HepG2 (cell line): ENCODE data around the gene TTBK1. TPM values are rescaled to one million over a fixed set of nuclear protein-coding genes. Genes with fewer than 3 reads are reported as not detected.
A peak's percentile ranks its signal among the peaks of the same experiment; 100 is the strongest.

ENCODE experiments used
- ATRX ChIP-seq: sonication (generic); formaldehyde crosslinking; IDR thresholded peaks from 2 replicates; pipeline ENCODE4 v1.4.0; 2020; ENCODE audit warnings: missing genetic modification reagents, borderline replicate concordance
- CREM ChIP-seq, 2 experiments: sonication (generic) in 1 of 2; formaldehyde crosslinking in 1 of 2; IDR thresholded peaks; 2 replicates each; pipeline versions ENCODE4 v1.4.0 to v1.6.1; 2016 to 2020; ENCODE audit warnings: antibody characterized with exemption in 1 of 2, mild to moderate bottlenecking in 1 of 2, missing genetic modification reagents in 1 of 2
- HNF4G ChIP-seq, 2 experiments: sonication (generic) in 1 of 2; formaldehyde crosslinking in 1 of 2; IDR thresholded peaks; 2 replicates each; pipeline versions ENCODE4 v1.4.0 to v1.6.1; 2011 to 2020; ENCODE audit warnings: borderline replicate concordance in 2 of 2, low read depth in 2 of 2, mild to moderate bottlenecking in 2 of 2, low read length in 1 of 2, missing genetic modification reagents in 1 of 2, moderate library complexity in 1 of 2
- IKZF4 ChIP-seq: sonication (generic); formaldehyde crosslinking; IDR thresholded peaks from 2 replicates; pipeline ENCODE4 v1.5.1; 2020; ENCODE audit warnings: borderline replicate concordance, mild to moderate bottlenecking, low read depth, missing genetic modification reagents; ENCODE audit errors: not compliant biosample characterization
- KDM6A ChIP-seq: IDR thresholded peaks from 2 replicates; pipeline ENCODE4 v1.6.1; 2016; ENCODE audit warnings: low read depth
- MBD4 ChIP-seq: IDR thresholded peaks from 2 replicates; pipeline ENCODE4 v1.6.1; 2012; ENCODE audit warnings: low read length, inconsistent platforms, borderline replicate concordance
- NR3C1 ChIP-seq: sonication (generic); formaldehyde crosslinking; IDR thresholded peaks from 2 replicates; pipeline ENCODE4 v1.4.0; 2020; ENCODE audit warnings: missing genetic modification reagents
- PAWR ChIP-seq: sonication (generic); formaldehyde crosslinking; IDR thresholded peaks from 2 replicates; pipeline ENCODE4 v1.4.0; 2020; ENCODE audit warnings: missing genetic modification reagents, mild to moderate bottlenecking, borderline replicate concordance
- RAD51 ChIP-seq: fragments of 450-650 bp; IDR thresholded peaks from 2 replicates; pipeline ENCODE4 v1.6.1; 2016; ENCODE audit warnings: borderline replicate concordance
- SMYD3 ChIP-seq: sonication (generic); formaldehyde crosslinking; IDR thresholded peaks from 2 replicates; pipeline ENCODE4 v1.8.1; 2023; ENCODE audit warnings: mild to moderate bottlenecking, missing genetic modification reagents
- TBX3 ChIP-seq: fragments of 450-650 bp; IDR thresholded peaks from 2 replicates; pipeline ENCODE4 v1.6.1; 2017; ENCODE audit warnings: antibody characterized with exemption, mild to moderate bottlenecking, inconsistent platforms, borderline replicate concordance
- TEAD3 ChIP-seq: optimal IDR thresholded peaks from 2 replicates; pipeline ENCODE3; 2016; ENCODE audit warnings: borderline replicate concordance
- TOE1 ChIP-seq: sonication (generic); formaldehyde crosslinking; IDR thresholded peaks from 2 replicates; pipeline ENCODE4 v1.4.0; 2020; ENCODE audit warnings: mild to moderate bottlenecking, missing genetic modification reagents
- YY1 ChIP-seq: IDR thresholded peaks from 2 replicates; pipeline ENCODE4 v1.6.1; 2011; ENCODE audit warnings: low read length, low read depth, moderate library complexity, mild to moderate bottlenecking; ENCODE audit not compliant: insufficient read depth, insufficient replicate concordance
- ZNF274 ChIP-seq: sonication (generic); formaldehyde crosslinking; IDR thresholded peaks from 2 replicates; pipeline ENCODE4 v1.5.1; 2020; ENCODE audit warnings: mild to moderate bottlenecking, missing genetic modification reagents
- ZNF557 ChIP-seq: sonication (generic); formaldehyde crosslinking; IDR thresholded peaks from 2 replicates; pipeline ENCODE4 v1.4.0; 2020; ENCODE audit warnings: missing genetic modification reagents
- ZNF629 ChIP-seq: sonication (generic); formaldehyde crosslinking; conservative IDR thresholded peaks from 2 replicates; pipeline ENCODE4 v1.5.0; 2020; ENCODE audit warnings: missing genetic modification reagents
- ZSCAN30 ChIP-seq: sonication (generic); formaldehyde crosslinking; IDR thresholded peaks from 2 replicates; pipeline ENCODE4 v1.5.0; 2020; ENCODE audit warnings: mild to moderate bottlenecking, missing genetic modification reagents
- polyA plus RNA-seq, 8 experiments: library from polyadenylated mRNA; depleted of rRNA in 3 of 8; stranded (reverse) in 7 of 8; unstranded in 1 of 8; fragments of >200 nt; fragmentation: Illumina TruSeq in 4 of 8; extraction: Trizol in 4 of 8; gene quantifications; 2 replicates each; pipeline versions ENCODE4 v1.2.1 to v1.2.3, GENCODE V29; 2011 to 2016; ENCODE audit warnings: low read depth in 4 of 8, missing spikeins in 1 of 8, mixed read lengths in 1 of 8; ENCODE audit not compliant: insufficient read depth in 1 of 8
- total RNA-seq, 5 experiments: library from RNA; depleted of rRNA; stranded (reverse); fragments of >200 nt; fragmentation: Illumina TruSeq; extraction: Trizol; gene quantifications; 2 replicates each; pipeline ENCODE4 v1.2.3, GENCODE V29; 2016; ENCODE audit warnings: low read depth in 1 of 5
- TF ChIP-seq, protein P1 (sequence below): sonication (generic); formaldehyde crosslinking; IDR thresholded peaks from 2 replicates; pipeline ENCODE4 v1.5.0; 2020; ENCODE audit warnings: mild to moderate bottlenecking, missing genetic modification reagents
- TF ChIP-seq, protein P2 (sequence below): fragments of 450-650 bp; IDR thresholded peaks from 2 replicates; pipeline ENCODE4 v1.6.1; 2017; ENCODE audit warnings: mild to moderate bottlenecking
- TF ChIP-seq, protein P3 (sequence below): sonication (generic); formaldehyde crosslinking; IDR thresholded peaks from 2 replicates; pipeline ENCODE4 v1.4.0; 2020; ENCODE audit warnings: missing genetic modification reagents, borderline replicate concordance

TTBK1 gene
- total and polyA plus RNA-seq, 2 of the 13 experiments (the other 11 are each of a cell fraction or from before 2014, with no cell fraction given): 0.24 to 0.33 TPM

DNA sequence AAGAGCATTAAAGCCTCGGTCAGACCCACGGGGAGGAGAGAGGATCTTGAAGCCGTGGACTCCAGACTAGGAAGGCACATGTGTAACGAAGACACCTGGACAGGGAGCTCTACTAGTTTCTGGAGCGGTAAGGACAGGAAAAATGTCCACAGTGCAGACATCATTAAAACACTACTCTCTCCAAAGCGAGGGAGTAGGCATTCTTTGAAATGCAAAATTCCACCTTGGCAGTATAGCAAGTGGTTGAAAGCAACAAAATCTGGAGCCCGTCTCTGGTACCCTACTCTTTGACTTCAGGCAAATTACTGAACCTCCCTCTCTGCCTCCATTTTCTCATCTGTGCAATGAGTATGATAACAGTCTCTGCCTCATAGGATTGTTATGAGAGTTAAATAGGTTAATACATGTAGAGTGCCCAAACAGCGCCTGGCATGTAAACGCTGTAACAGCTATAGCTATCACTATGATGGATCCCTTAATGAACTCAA lies 65.8 kb downstream of the TTBK1 start (continued):
- TF ChIP-seq, protein P1, sequence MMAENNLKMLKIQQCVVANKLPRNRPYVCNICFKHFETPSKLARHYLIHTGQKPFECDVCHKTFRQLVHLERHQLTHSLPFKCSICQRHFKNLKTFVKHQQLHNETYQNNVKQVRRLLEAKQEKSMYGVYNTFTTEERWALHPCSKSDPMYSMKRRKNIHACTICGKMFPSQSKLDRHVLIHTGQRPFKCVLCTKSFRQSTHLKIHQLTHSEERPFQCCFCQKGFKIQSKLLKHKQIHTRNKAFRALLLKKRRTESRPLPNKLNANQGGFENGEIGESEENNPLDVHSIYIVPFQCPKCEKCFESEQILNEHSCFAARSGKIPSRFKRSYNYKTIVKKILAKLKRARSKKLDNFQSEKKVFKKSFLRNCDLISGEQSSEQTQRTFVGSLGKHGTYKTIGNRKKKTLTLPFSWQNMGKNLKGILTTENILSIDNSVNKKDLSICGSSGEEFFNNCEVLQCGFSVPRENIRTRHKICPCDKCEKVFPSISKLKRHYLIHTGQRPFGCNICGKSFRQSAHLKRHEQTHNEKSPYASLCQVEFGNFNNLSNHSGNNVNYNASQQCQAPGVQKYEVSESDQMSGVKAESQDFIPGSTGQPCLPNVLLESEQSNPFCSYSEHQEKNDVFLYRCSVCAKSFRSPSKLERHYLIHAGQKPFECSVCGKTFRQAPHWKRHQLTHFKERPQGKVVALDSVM: 0 out of 2 replicates have a peak, but pooled peaks have one; percentile 54
- no peak for TF ChIP-seq NR3C1 (CRISPR knock-in tag)
- no peak for TF ChIP-seq YY1
- no peak for TF ChIP-seq CREM (IDR thresholded peaks at IDR 0.05)
- no peak for TF ChIP-seq CREM (CRISPR knock-in tag; IDR thresholded peaks at IDR 0.05)
- TF ChIP-seq, protein P2, sequence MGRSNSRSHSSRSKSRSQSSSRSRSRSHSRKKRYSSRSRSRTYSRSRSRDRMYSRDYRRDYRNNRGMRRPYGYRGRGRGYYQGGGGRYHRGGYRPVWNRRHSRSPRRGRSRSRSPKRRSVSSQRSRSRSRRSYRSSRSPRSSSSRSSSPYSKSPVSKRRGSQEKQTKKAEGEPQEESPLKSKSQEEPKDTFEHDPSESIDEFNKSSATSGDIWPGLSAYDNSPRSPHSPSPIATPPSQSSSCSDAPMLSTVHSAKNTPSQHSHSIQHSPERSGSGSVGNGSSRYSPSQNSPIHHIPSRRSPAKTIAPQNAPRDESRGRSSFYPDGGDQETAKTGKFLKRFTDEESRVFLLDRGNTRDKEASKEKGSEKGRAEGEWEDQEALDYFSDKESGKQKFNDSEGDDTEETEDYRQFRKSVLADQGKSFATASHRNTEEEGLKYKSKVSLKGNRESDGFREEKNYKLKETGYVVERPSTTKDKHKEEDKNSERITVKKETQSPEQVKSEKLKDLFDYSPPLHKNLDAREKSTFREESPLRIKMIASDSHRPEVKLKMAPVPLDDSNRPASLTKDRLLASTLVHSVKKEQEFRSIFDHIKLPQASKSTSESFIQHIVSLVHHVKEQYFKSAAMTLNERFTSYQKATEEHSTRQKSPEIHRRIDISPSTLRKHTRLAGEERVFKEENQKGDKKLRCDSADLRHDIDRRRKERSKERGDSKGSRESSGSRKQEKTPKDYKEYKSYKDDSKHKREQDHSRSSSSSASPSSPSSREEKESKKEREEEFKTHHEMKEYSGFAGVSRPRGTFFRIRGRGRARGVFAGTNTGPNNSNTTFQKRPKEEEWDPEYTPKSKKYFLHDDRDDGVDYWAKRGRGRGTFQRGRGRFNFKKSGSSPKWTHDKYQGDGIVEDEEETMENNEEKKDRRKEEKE: no peak
- TF ChIP-seq, protein P3, sequence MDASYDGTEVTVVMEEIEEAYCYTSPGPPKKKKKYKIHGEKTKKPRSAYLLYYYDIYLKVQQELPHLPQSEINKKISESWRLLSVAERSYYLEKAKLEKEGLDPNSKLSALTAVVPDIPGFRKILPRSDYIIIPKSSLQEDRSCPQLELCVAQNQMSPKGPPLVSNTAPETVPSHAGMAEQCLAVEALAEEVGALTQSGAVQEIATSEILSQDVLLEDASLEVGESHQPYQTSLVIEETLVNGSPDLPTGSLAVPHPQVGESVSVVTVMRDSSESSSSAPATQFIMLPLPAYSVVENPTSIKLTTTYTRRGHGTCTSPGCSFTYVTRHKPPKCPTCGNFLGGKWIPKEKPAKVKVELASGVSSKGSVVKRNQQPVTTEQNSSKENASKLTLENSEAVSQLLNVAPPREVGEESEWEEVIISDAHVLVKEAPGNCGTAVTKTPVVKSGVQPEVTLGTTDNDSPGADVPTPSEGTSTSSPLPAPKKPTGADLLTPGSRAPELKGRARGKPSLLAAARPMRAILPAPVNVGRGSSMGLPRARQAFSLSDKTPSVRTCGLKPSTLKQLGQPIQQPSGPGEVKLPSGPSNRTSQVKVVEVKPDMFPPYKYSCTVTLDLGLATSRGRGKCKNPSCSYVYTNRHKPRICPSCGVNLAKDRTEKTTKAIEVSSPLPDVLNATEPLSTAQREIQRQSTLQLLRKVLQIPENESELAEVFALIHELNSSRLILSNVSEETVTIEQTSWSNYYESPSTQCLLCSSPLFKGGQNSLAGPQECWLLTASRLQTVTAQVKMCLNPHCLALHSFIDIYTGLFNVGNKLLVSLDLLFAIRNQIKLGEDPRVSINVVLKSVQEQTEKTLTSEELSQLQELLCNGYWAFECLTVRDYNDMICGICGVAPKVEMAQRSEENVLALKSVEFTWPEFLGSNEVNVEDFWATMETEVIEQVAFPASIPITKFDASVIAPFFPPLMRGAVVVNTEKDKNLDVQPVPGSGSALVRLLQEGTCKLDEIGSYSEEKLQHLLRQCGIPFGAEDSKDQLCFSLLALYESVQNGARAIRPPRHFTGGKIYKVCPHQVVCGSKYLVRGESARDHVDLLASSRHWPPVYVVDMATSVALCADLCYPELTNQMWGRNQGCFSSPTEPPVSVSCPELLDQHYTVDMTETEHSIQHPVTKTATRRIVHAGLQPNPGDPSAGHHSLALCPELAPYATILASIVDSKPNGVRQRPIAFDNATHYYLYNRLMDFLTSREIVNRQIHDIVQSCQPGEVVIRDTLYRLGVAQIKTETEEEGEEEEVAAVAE (CRISPR knock-in tag): no peak; the same call in 1 of the 2 replicates
- 0 out of 2 replicates have a peak, but pooled peaks have one; percentile 12 for TF ChIP-seq PAWR
- peak; percentile 4 for TF ChIP-seq TEAD3 (CRISPR knock-in tag)
- TF ChIP-seq RAD51: no peak
- peak; percentile 3 for TF ChIP-seq IKZF4
- TF ChIP-seq SMYD3 (CRISPR knock-in tag): no peak
- no peak for TF ChIP-seq MBD4
- no peak for TF ChIP-seq ATRX
- TF ChIP-seq TOE1 (CRISPR knock-in tag): 0 out of 2 replicates have a peak, but pooled peaks have one; percentile 15
- TF ChIP-seq ZNF274 (CRISPR knock-in tag): no peak
- no peak for TF ChIP-seq HNF4G (IDR thresholded peaks at IDR 0.05; ENCODE audit: borderline replicate concordance, low read depth, low read length)
- TF ChIP-seq HNF4G (CRISPR knock-in tag; IDR thresholded peaks at IDR 0.05; ENCODE audit: borderline replicate concordance, low read depth): no peak
- peak; percentile 75 for TF ChIP-seq ZNF629
- no peak for TF ChIP-seq TBX3
- TF ChIP-seq KDM6A: no peak
- TF ChIP-seq ZNF557 (CRISPR knock-in tag): no peak
- TF ChIP-seq ZSCAN30 (CRISPR knock-in tag): 0 out of 2 replicates have a peak, but pooled peaks have one; percentile 34
